Measurements from ENCODE around the gene ELFN1.

Gene ELFN1

DNA sequence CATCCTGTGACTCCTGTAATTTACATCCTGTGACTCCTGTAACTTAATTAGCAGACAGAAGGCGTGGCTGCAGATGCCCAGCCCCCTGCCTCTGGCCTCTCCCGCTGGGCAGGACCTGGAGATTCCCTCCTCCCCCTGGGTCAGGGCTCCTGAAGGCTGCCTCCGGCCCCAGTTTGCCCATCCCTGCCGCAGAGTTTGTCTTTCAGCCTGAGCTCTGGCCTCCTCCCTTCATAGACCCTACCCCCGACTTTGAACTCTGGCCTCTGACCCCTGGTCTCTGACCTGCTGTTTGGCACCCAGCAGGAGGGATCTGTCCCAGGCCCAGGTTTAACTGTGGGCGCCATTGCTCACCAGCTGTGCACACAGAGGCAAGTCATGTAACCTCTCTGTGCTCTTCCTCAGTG, 45.6 kb downstream of the ELFN1 start:
- H2AFZ ChIP-seq (ENCODE audit: low read length), result no peak overlapping the region
- H3K9me3 ChIP-seq (ENCODE audit: insufficient read depth, low read depth, low read length), result no peaks in the 10 kb centered on the region
- H3F3A ChIP-seq (ENCODE audit: low read depth), result no peaks in the 10 kb centered on the region
- H3K9ac ChIP-seq (ENCODE audit: low read depth, low read length, poor library complexity, severe bottlenecking), result no peak overlapping the region
- no peaks in the 10 kb centered on the region for H3K9me2 ChIP-seq (replicated peaks; ENCODE audit: low read depth, low read length)
- H3K27me3 ChIP-seq (ENCODE audit: insufficient read depth, low read length, poor library complexity, severe bottlenecking), result no peaks in the 10 kb centered on the region
- no peaks in the 10 kb centered on the region for H3K4me1 ChIP-seq (ENCODE audit: insufficient read depth, low read length, poor library complexity, severe bottlenecking)
- no peaks in the 10 kb centered on the region for H3K36me3 ChIP-seq (ENCODE audit: insufficient read depth, low read length)
- TF ChIP-seq, protein P1, sequence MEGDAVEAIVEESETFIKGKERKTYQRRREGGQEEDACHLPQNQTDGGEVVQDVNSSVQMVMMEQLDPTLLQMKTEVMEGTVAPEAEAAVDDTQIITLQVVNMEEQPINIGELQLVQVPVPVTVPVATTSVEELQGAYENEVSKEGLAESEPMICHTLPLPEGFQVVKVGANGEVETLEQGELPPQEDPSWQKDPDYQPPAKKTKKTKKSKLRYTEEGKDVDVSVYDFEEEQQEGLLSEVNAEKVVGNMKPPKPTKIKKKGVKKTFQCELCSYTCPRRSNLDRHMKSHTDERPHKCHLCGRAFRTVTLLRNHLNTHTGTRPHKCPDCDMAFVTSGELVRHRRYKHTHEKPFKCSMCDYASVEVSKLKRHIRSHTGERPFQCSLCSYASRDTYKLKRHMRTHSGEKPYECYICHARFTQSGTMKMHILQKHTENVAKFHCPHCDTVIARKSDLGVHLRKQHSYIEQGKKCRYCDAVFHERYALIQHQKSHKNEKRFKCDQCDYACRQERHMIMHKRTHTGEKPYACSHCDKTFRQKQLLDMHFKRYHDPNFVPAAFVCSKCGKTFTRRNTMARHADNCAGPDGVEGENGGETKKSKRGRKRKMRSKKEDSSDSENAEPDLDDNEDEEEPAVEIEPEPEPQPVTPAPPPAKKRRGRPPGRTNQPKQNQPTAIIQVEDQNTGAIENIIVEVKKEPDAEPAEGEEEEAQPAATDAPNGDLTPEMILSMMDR (conservative IDR thresholded peaks at IDR 0.05; ENCODE audit: low read length), result no peak
- TF ChIP-seq EZH2phosphoT487 (IDR thresholded peaks at IDR 0.05; ENCODE audit: borderline replicate concordance), result no peak
- H3K4me2 ChIP-seq (ENCODE audit: low read depth, low read length, poor library complexity, severe bottlenecking), result no peak overlapping the region
- no peaks in the 10 kb centered on the region for H3K79me2 ChIP-seq (ENCODE audit: insufficient read depth, low read length)
- no peaks in the 10 kb centered on the region for H4K20me1 ChIP-seq (ENCODE audit: insufficient read depth, low read length, poor library complexity, severe bottlenecking)
- H3K4me3 ChIP-seq (ENCODE audit: low read length, poor library complexity, severe bottlenecking), result no peak overlapping the region

DNA sequence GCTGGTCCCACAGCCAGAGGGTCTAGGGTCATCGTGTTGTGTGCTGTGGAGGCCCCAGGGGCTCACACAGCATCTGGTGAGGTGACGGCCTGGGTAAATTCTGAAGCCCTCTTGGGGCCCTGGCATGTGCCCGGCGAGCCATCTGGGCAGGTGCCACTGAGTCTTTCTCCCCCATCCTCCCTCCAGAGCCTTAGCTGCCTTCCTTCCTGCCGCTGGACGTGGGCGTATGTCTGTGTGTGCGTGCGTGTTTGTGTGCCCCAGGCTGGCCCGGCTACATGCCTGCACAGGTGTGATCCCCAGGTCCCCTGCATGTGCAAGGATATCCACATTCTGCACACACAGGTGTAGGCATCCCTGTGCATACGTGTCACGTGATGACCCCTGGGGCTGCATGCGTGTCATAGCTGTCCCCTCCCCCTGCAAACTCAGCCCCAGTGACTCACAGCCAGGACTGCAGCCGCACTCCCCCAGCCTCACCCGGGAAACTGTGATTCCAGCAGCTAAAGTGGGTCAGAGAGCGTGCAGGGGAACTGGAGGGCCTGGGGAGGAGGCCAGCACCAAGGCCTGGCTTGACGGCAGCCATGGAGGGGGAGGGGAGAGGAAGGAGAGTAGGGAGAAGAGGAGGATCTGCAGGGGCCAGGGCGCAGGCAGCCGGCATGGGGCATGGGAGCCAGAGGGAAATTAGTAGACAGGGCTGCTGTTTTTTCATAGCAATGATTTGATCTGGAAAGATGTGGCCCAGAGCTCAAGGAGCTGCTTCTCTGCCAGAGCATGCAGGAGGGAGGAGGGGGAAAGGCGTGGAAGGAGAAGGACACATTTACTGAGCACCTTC, 46.4 kb downstream of the ELFN1 start:
- Histone ChIP-seq H3K36me3 (ENCODE audit: insufficient read depth, low read length) (no peaks in the 10 kb centered on the region), H3K9me3 (ENCODE audit: insufficient read depth, low read depth, low read length) (no peaks in the 10 kb centered on the region), H3F3A (ENCODE audit: low read depth) (no peaks in the 10 kb centered on the region), H3K27me3 (ENCODE audit: insufficient read depth, low read length, poor library complexity, severe bottlenecking) (no peaks in the 10 kb centered on the region), H3K79me2 (ENCODE audit: insufficient read depth, low read length) (no peaks in the 10 kb centered on the region), H3K4me2 (ENCODE audit: low read depth, low read length, poor library complexity, severe bottlenecking) (no peak overlapping the region), H2AFZ (ENCODE audit: low read length) (no peak overlapping the region), H3K4me1 (ENCODE audit: insufficient read depth, low read length, poor library complexity, severe bottlenecking) (no peaks in the 10 kb centered on the region), H4K20me1 (ENCODE audit: insufficient read depth, low read length, poor library complexity, severe bottlenecking) (no peaks in the 10 kb centered on the region), H3K9ac (ENCODE audit: low read depth, low read length, poor library complexity, severe bottlenecking) (no peak overlapping the region), H3K9me2 (replicated peaks; ENCODE audit: low read depth, low read length) (no peaks in the 10 kb centered on the region), H3K4me3 (ENCODE audit: low read length, poor library complexity, severe bottlenecking) (no peak overlapping the region)
- TF ChIP-seq, protein P1 (conservative IDR thresholded peaks at IDR 0.05; ENCODE audit: low read length), result no peak
- TF ChIP-seq EZH2phosphoT487 (IDR thresholded peaks at IDR 0.05; ENCODE audit: borderline replicate concordance), result no peak

DNA sequence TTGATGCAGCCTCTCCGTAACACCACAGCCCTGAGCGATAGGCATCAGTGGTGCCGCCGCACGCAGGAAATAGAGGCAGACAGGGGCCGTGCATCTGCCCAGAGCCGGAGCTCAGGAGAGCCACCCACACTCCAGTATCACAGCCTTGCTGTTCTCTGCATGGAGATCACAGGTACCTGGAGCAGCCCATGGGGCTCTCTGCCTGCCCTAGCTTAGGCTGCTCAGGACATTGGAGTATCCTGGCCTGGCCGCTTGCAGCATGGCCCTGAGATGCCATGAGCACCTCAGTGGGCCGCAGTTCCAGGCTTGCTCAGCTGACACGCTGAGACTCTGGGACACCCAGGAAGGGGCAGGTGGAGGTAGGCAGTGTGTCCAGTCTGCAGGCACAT, 47.0 kb downstream of the ELFN1 start:
- Histone ChIP-seq H3K4me1 (ENCODE audit: insufficient read depth, low read length, poor library complexity, severe bottlenecking) (no peaks in the 10 kb centered on the region), H3K79me2 (ENCODE audit: insufficient read depth, low read length) (no peaks in the 10 kb centered on the region), H3K9me2 (replicated peaks; ENCODE audit: low read depth, low read length) (no peaks in the 10 kb centered on the region), H3K27me3 (ENCODE audit: insufficient read depth, low read length, poor library complexity, severe bottlenecking) (no peaks in the 10 kb centered on the region), H3K4me2 (ENCODE audit: low read depth, low read length, poor library complexity, severe bottlenecking) (no peak overlapping the region), H4K20me1 (ENCODE audit: insufficient read depth, low read length, poor library complexity, severe bottlenecking) (no peaks in the 10 kb centered on the region), H2AFZ (ENCODE audit: low read length) (no peak overlapping the region), H3K9me3 (ENCODE audit: insufficient read depth, low read depth, low read length) (no peaks in the 10 kb centered on the region), H3K4me3 (ENCODE audit: low read length, poor library complexity, severe bottlenecking) (no peak overlapping the region), H3F3A (ENCODE audit: low read depth) (no peaks in the 10 kb centered on the region), H3K9ac (ENCODE audit: low read depth, low read length, poor library complexity, severe bottlenecking) (no peak overlapping the region), H3K36me3 (ENCODE audit: insufficient read depth, low read length) (no peaks in the 10 kb centered on the region)
- TF ChIP-seq EZH2phosphoT487 (IDR thresholded peaks at IDR 0.05; ENCODE audit: borderline replicate concordance), result no peak
- TF ChIP-seq, protein P1 (conservative IDR thresholded peaks at IDR 0.05; ENCODE audit: low read length), result no peak

Data from Loucy (cell line).